Measurements from ENCODE around the gene ATXN1.

ATXN1 gene

GRCh38 chr6:16487996-16488674, 273.1 kb downstream of the ATXN1 start:
- no peaks in the 10 kb centered on the region for H3F3A ChIP-seq (ENCODE audit: insufficient read depth)
- H3K27me3 ChIP-seq (ENCODE audit: low read length): no peaks in the 10 kb centered on the region
- no peak overlapping the region for H3K4me3 ChIP-seq (ENCODE audit: insufficient read depth, low read length, poor library complexity, severe bottlenecking)
- no peak overlapping the region for H2AFZ ChIP-seq (ENCODE audit: low read depth, low read length, severe bottlenecking)
- no peak overlapping the region for H3K9ac ChIP-seq (ENCODE audit: low read length)
- no peaks in the 10 kb centered on the region for H3K36me3 ChIP-seq (ENCODE audit: low read length)
- no peaks in the 10 kb centered on the region for H4K20me1 ChIP-seq (ENCODE audit: low read depth, low read length)
- H3K9me3 ChIP-seq (ENCODE audit: insufficient read depth, low read length): no peaks in the 10 kb centered on the region
- H3K27ac ChIP-seq (ENCODE audit: low read depth, low read length): no peak overlapping the region
- no peaks in the 10 kb centered on the region for H3K9me2 ChIP-seq (replicated peaks; ENCODE audit: insufficient read depth, low read length)
- no peak overlapping the region for H3K4me2 ChIP-seq (ENCODE audit: low read depth, low read length, poor library complexity, severe bottlenecking)
- no peak for TF ChIP-seq EZH2phosphoT487 (conservative IDR thresholded peaks at IDR 0.05; ENCODE audit: low read length)
- no peak for TF ChIP-seq CTCF (IDR thresholded peaks at IDR 0.05; ENCODE audit: insufficient read depth, low read length, poor library complexity, severe bottlenecking)
- no peaks in the 10 kb centered on the region for H3K79me2 ChIP-seq (ENCODE audit: insufficient read depth, low read length)

GRCh38 chr6:16486661-16487060, 274.6 kb downstream of the ATXN1 start:
- no peaks in the 10 kb centered on the region for H3K27me3 ChIP-seq (ENCODE audit: low read length)
- H3F3A ChIP-seq (ENCODE audit: insufficient read depth): no peaks in the 10 kb centered on the region
- H3K4me3 ChIP-seq (ENCODE audit: insufficient read depth, low read length, poor library complexity, severe bottlenecking): no peak overlapping the region
- H2AFZ ChIP-seq (ENCODE audit: low read depth, low read length, severe bottlenecking): no peak overlapping the region
- H3K36me3 ChIP-seq (ENCODE audit: low read length): no peaks in the 10 kb centered on the region
- no peaks in the 10 kb centered on the region for H3K79me2 ChIP-seq (ENCODE audit: insufficient read depth, low read length)
- no peaks in the 10 kb centered on the region for H3K9me2 ChIP-seq (replicated peaks; ENCODE audit: insufficient read depth, low read length)
- no peak overlapping the region for H3K27ac ChIP-seq (ENCODE audit: low read depth, low read length)
- H3K9ac ChIP-seq (ENCODE audit: low read length): no peak overlapping the region
- H3K9me3 ChIP-seq (ENCODE audit: insufficient read depth, low read length): no peaks in the 10 kb centered on the region
- TF ChIP-seq EZH2phosphoT487 (conservative IDR thresholded peaks at IDR 0.05; ENCODE audit: low read length) (no peak), CTCF (IDR thresholded peaks at IDR 0.05; ENCODE audit: insufficient read depth, low read length, poor library complexity, severe bottlenecking) (no peak)
- no peaks in the 10 kb centered on the region for H4K20me1 ChIP-seq (ENCODE audit: low read depth, low read length)
- H3K4me2 ChIP-seq (ENCODE audit: low read depth, low read length, poor library complexity, severe bottlenecking): no peak overlapping the region

GRCh38 chr6:16483315-16483875, 277.9 kb downstream of the ATXN1 start:
- TF ChIP-seq EZH2phosphoT487 (conservative IDR thresholded peaks at IDR 0.05; ENCODE audit: low read length) (no peak), CTCF (IDR thresholded peaks at IDR 0.05; ENCODE audit: insufficient read depth, low read length, poor library complexity, severe bottlenecking) (no peak)
- H3K4me3 ChIP-seq (ENCODE audit: insufficient read depth, low read length, poor library complexity, severe bottlenecking): no peak overlapping the region
- H3K9me3 ChIP-seq (ENCODE audit: insufficient read depth, low read length): no peaks in the 10 kb centered on the region
- H3K4me2 ChIP-seq (ENCODE audit: low read depth, low read length, poor library complexity, severe bottlenecking): no peak overlapping the region
- no peak overlapping the region for H3K9ac ChIP-seq (ENCODE audit: low read length)
- H3K36me3 ChIP-seq (ENCODE audit: low read length): no peaks in the 10 kb centered on the region
- H4K20me1 ChIP-seq (ENCODE audit: low read depth, low read length): no peaks in the 10 kb centered on the region
- H3K27me3 ChIP-seq (ENCODE audit: low read length): no peaks in the 10 kb centered on the region
- H3K9me2 ChIP-seq (replicated peaks; ENCODE audit: insufficient read depth, low read length): no peaks in the 10 kb centered on the region
- H3F3A ChIP-seq (ENCODE audit: insufficient read depth): no peaks in the 10 kb centered on the region
- H2AFZ ChIP-seq (ENCODE audit: low read depth, low read length, severe bottlenecking): no peak overlapping the region
- no peak overlapping the region for H3K27ac ChIP-seq (ENCODE audit: low read depth, low read length)
- no peaks in the 10 kb centered on the region for H3K79me2 ChIP-seq (ENCODE audit: insufficient read depth, low read length)
